ENCODE data around the gene STK11IP. TPM values are rescaled to one million over a fixed set of nuclear protein-coding genes. Genes with fewer than 3 reads are reported as not detected.

Gene STK11IP
- total and polyA plus RNA-seq, 10 of the 15 experiments (the other 5 are each of a cell fraction or from before 2014, with no cell fraction given) = 0.42 to 24.0 (median 11.4) TPM

- Histone ChIP-seq H3K9me3 (replicated peaks; ENCODE audit: control insufficient read depth, insufficient read depth, low read length) (no peaks in the 10 kb centered on the region), H3K27ac (ENCODE audit: control insufficient read depth, insufficient read depth) (no peak overlapping the region), H2AFZ (ENCODE audit: control insufficient read depth, low read depth, low read length) (no peak overlapping the region), H3K36me3 (ENCODE audit: control insufficient read depth in 2 of 2, insufficient read depth in 2 of 2, low read length in 1 of 2) (no peaks in the 10 kb centered on the region), H3K9ac (ENCODE audit: control insufficient read depth, insufficient read depth, low read length) (no peak overlapping the region), H3K27me3 (replicated peaks in 1 of 2; ENCODE audit: control insufficient read depth in 2 of 2, insufficient read depth in 2 of 2, low read length in 1 of 2) (peaks cover 2 to 3% of the 10 kb centered on the region in 2 experiments; a peak in 3 of 4 replicates), H3K79me2 (ENCODE audit: control insufficient read depth, insufficient read depth, low read length) (no peaks in the 10 kb centered on the region), H3K4me3 (no peak overlapping the region), H3K4me1 (ENCODE audit: control insufficient read depth, insufficient read depth, low read length) (no peaks in the 10 kb centered on the region), H4K20me1 (ENCODE audit: control insufficient read depth, insufficient read depth) (no peaks in the 10 kb centered on the region), H3K4me2 (ENCODE audit: control insufficient read depth, insufficient read depth) (no peak overlapping the region)
- DNase-seq (ENCODE audit: low read depth, low spot score) (no peak), ATAC-seq (no peak), FAIRE-seq (no peak)
- ChIA-PET POLR2A (no interaction called here), RAD21 (ENCODE audit: unreplicated experiment) (no interaction called here), CTCF (no interaction called here), SMC1A (ENCODE audit: uncharacterized antibody, unreplicated experiment) (interaction anchor here (1.1 kb wide), 1 partner anchor 20 kb away, joined by 3 read pairs; the partner anchor contains the start of gene STK11IP)
- intact Hi-C loops (cut with micrococcal nuclease; ENCODE audit: unreplicated experiment) (no loop called here), in situ Hi-C loops (cut with MboI) (no loop called here)
- WGBS (ENCODE audit: insufficient coverage, insufficient replicate concordance, low lambda C conversion rate, missing lambda C conversion rate) = 18% methylated on average over 15 of the region's 15 CpGs
- BruUV-seq (replicated peaks) = no TSS peak
- TF ChIP-seq ETV6 (conservative IDR thresholded peaks at IDR 0.05 in 1 of 2, IDR thresholded peaks at IDR 0.05 in 1 of 2; ENCODE audit: borderline replicate concordance in 1 of 2, low read depth in 1 of 2) (no peak), CHD4 (IDR thresholded peaks at IDR 0.05) (no peak), TAF1 (IDR thresholded peaks at IDR 0.05; ENCODE audit: borderline replicate concordance, low read depth, low read length) (no peak), BRCA1 (IDR thresholded peaks at IDR 0.05; ENCODE audit: low read depth, low read length) (no peak), IKZF1 (conservative IDR thresholded peaks at IDR 0.05) (no peak), BACH1 (IDR thresholded peaks at IDR 0.05; ENCODE audit: borderline replicate concordance) (no peak), FOXK2 (IDR thresholded peaks at IDR 0.05) (no peak), FOS (IDR thresholded peaks at IDR 0.05; ENCODE audit: borderline replicate concordance, extremely low read depth, insufficient read length) (no peak)
- TF ChIP-seq, protein P1, sequence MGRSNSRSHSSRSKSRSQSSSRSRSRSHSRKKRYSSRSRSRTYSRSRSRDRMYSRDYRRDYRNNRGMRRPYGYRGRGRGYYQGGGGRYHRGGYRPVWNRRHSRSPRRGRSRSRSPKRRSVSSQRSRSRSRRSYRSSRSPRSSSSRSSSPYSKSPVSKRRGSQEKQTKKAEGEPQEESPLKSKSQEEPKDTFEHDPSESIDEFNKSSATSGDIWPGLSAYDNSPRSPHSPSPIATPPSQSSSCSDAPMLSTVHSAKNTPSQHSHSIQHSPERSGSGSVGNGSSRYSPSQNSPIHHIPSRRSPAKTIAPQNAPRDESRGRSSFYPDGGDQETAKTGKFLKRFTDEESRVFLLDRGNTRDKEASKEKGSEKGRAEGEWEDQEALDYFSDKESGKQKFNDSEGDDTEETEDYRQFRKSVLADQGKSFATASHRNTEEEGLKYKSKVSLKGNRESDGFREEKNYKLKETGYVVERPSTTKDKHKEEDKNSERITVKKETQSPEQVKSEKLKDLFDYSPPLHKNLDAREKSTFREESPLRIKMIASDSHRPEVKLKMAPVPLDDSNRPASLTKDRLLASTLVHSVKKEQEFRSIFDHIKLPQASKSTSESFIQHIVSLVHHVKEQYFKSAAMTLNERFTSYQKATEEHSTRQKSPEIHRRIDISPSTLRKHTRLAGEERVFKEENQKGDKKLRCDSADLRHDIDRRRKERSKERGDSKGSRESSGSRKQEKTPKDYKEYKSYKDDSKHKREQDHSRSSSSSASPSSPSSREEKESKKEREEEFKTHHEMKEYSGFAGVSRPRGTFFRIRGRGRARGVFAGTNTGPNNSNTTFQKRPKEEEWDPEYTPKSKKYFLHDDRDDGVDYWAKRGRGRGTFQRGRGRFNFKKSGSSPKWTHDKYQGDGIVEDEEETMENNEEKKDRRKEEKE (IDR thresholded peaks at IDR 0.05) = no peak
- TF ChIP-seq, protein P2, sequence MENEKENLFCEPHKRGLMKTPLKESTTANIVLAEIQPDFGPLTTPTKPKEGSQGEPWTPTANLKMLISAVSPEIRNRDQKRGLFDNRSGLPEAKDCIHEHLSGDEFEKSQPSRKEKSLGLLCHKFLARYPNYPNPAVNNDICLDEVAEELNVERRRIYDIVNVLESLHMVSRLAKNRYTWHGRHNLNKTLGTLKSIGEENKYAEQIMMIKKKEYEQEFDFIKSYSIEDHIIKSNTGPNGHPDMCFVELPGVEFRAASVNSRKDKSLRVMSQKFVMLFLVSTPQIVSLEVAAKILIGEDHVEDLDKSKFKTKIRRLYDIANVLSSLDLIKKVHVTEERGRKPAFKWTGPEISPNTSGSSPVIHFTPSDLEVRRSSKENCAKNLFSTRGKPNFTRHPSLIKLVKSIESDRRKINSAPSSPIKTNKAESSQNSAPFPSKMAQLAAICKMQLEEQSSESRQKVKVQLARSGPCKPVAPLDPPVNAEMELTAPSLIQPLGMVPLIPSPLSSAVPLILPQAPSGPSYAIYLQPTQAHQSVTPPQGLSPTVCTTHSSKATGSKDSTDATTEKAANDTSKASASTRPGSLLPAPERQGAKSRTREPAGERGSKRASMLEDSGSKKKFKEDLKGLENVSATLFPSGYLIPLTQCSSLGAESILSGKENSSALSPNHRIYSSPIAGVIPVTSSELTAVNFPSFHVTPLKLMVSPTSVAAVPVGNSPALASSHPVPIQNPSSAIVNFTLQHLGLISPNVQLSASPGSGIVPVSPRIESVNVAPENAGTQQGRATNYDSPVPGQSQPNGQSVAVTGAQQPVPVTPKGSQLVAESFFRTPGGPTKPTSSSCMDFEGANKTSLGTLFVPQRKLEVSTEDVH (IDR thresholded peaks at IDR 0.05; ENCODE audit: low read depth, partially characterized antibody) = no peak
- TF ChIP-seq, protein P3, sequence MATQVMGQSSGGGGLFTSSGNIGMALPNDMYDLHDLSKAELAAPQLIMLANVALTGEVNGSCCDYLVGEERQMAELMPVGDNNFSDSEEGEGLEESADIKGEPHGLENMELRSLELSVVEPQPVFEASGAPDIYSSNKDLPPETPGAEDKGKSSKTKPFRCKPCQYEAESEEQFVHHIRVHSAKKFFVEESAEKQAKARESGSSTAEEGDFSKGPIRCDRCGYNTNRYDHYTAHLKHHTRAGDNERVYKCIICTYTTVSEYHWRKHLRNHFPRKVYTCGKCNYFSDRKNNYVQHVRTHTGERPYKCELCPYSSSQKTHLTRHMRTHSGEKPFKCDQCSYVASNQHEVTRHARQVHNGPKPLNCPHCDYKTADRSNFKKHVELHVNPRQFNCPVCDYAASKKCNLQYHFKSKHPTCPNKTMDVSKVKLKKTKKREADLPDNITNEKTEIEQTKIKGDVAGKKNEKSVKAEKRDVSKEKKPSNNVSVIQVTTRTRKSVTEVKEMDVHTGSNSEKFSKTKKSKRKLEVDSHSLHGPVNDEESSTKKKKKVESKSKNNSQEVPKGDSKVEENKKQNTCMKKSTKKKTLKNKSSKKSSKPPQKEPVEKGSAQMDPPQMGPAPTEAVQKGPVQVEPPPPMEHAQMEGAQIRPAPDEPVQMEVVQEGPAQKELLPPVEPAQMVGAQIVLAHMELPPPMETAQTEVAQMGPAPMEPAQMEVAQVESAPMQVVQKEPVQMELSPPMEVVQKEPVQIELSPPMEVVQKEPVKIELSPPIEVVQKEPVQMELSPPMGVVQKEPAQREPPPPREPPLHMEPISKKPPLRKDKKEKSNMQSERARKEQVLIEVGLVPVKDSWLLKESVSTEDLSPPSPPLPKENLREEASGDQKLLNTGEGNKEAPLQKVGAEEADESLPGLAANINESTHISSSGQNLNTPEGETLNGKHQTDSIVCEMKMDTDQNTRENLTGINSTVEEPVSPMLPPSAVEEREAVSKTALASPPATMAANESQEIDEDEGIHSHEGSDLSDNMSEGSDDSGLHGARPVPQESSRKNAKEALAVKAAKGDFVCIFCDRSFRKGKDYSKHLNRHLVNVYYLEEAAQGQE (IDR thresholded peaks at IDR 0.05; ENCODE audit: low read depth, low read length) = no peak
- TF ChIP-seq, protein P4, sequence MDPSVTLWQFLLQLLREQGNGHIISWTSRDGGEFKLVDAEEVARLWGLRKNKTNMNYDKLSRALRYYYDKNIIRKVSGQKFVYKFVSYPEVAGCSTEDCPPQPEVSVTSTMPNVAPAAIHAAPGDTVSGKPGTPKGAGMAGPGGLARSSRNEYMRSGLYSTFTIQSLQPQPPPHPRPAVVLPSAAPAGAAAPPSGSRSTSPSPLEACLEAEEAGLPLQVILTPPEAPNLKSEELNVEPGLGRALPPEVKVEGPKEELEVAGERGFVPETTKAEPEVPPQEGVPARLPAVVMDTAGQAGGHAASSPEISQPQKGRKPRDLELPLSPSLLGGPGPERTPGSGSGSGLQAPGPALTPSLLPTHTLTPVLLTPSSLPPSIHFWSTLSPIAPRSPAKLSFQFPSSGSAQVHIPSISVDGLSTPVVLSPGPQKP (IDR thresholded peaks at IDR 0.05; ENCODE audit: low read depth, low read length) = no peak
Measured at GRCh38 chr2:219576505-219577388, 20.9 kb upstream of the STK11IP start.
